Fibroblast of pulmonary artery (primary cell): ENCODE results near the gene STRADA.
A peak's percentile ranks its signal among the peaks of the same experiment; 100 is the strongest.

Experiments used
- DNase-seq: peaks from one replicate; pipeline ENCODE4 v3.0.0-alpha.2; 2010; ENCODE audit warnings: low read depth
- H3K4me3 ChIP-seq: replicated peaks from 2 replicates; pipeline ENCODE4 v1.5.1; 2011; ENCODE audit warnings: low read depth, mild to moderate bottlenecking, control low read depth, low read length, moderate library complexity
- CTCF ChIP-seq: IDR thresholded peaks from 2 replicates; pipeline ENCODE4 v1.5.1; 2011; ENCODE audit warnings: mild to moderate bottlenecking, control low read depth, low read length, inconsistent platforms; ENCODE audit errors: missing control alignments

Gene STRADA

GRCh38 chr17:63698381-63698885 lies 43.2 kb downstream of the STRADA start:
- DNase-seq, result no peak
- peak overlapping the region; percentile 57 for H3K4me3 ChIP-seq
- no peak for TF ChIP-seq CTCF

GRCh38 chr17:63697341-63698286 lies 44.0 kb downstream of the STRADA start:
- peak; percentile 48 for DNase-seq
- TF ChIP-seq CTCF, result peak; percentile 52
- no peak overlapping the region for H3K4me3 ChIP-seq

- no peak overlapping the region for H3K4me3 ChIP-seq
- DNase-seq, result peak; percentile 57
- TF ChIP-seq CTCF, result peak; percentile 44
These were observed 45.1 kb downstream of the STRADA start for GRCh38 chr17:63696381-63696961.

- no peak for TF ChIP-seq CTCF
- no peak overlapping the region for H3K4me3 ChIP-seq
- no peak for DNase-seq
These were observed 45.7 kb downstream of the STRADA start for GRCh38 chr17:63695889-63696288.

GRCh38 chr17:63694950-63695773 lies 46.4 kb downstream of the STRADA start:
- TF ChIP-seq CTCF, result no peak
- DNase-seq, result no peak
- no peak overlapping the region for H3K4me3 ChIP-seq

- H3K4me3 ChIP-seq, result no peak overlapping the region
- no peak for TF ChIP-seq CTCF
- DNase-seq, result no peak
These were observed 47.2 kb downstream of the STRADA start for GRCh38 chr17:63694229-63694949.
